ENCODE data around the gene HLX. TPM values are rescaled to one million over a fixed set of nuclear protein-coding genes. Genes with fewer than 3 reads are reported as not detected.

HLX gene
- total and polyA plus RNA-seq, 4 donors, result 3.0 to 8.3 (median 6.1) TPM

DNA sequence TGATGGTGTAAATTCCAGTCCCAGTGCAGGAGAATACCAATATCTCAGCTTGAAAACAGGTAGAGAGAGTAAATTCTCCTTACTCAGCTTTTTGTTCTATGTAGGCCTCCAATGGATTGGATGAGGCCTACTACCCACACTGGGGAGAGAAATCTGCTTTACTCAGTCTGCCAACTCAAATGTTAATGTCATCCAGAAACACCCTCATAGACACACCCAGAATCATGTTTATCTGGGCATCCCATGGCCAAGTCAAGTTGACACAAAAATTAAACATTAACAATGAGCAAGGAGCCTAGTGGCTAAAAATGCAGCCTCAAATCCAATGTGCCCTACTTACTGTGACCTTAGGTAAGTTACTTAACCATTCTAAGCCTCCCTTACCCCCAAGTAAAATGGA is 6.9 kb upstream of the HLX start (continued):
- TF ChIP-seq SP1 (IDR thresholded peaks at IDR 0.05) (peak; percentile 99), FOXA2 (IDR thresholded peaks at IDR 0.05) (peak; percentile 97)

DNA sequence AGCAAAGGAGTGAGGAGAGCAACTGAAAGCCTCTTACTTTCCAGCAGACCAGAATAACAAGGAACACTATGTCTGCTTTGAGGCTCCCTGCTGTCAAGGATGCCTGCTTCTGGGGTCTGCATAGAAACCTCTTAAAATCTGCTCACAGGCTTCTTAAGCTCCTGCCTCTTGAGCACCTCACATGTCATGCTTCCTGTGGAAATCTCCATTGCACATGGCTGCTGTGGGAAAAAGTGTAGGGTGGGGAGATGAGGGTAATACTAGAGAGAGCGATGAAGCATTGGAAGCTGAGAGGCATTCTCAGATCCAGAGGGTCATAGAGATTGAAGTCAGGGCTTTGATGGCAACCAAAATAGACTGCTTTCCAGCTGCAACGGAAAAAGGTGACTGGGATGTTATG is 6.2 kb upstream of the HLX start:
- DNase-seq (ENCODE audit: low spot score), result no peak
- H3K27me3 ChIP-seq (ENCODE audit: control insufficient read depth in 4 of 4, insufficient read depth in 4 of 4, low read length in 3 of 4), result no peaks in the 10 kb centered on the region
- TF ChIP-seq EGR1 (IDR thresholded peaks at IDR 0.05; ENCODE audit: low read depth in 2 of 2) (no peak), YY1 (IDR thresholded peaks at IDR 0.05) (no peak), JUND (IDR thresholded peaks at IDR 0.05) (no peak), GABPA (IDR thresholded peaks at IDR 0.05 in 1 of 2, conservative IDR thresholded peaks at IDR 0.05 in 1 of 2) (no peak), NR2F2 (IDR thresholded peaks at IDR 0.05) (no peak), FOXA2 (IDR thresholded peaks at IDR 0.05) (no peak), HNF4A (conservative IDR thresholded peaks at IDR 0.05) (no peak), TAF1 (conservative IDR thresholded peaks at IDR 0.05) (no peak), ZBTB33 (IDR thresholded peaks at IDR 0.05) (no peak)
- TF ChIP-seq, protein P1, sequence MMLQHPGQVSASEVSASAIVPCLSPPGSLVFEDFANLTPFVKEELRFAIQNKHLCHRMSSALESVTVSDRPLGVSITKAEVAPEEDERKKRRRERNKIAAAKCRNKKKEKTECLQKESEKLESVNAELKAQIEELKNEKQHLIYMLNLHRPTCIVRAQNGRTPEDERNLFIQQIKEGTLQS (IDR thresholded peaks at IDR 0.05), result no peak
- TF ChIP-seq, protein P2, sequence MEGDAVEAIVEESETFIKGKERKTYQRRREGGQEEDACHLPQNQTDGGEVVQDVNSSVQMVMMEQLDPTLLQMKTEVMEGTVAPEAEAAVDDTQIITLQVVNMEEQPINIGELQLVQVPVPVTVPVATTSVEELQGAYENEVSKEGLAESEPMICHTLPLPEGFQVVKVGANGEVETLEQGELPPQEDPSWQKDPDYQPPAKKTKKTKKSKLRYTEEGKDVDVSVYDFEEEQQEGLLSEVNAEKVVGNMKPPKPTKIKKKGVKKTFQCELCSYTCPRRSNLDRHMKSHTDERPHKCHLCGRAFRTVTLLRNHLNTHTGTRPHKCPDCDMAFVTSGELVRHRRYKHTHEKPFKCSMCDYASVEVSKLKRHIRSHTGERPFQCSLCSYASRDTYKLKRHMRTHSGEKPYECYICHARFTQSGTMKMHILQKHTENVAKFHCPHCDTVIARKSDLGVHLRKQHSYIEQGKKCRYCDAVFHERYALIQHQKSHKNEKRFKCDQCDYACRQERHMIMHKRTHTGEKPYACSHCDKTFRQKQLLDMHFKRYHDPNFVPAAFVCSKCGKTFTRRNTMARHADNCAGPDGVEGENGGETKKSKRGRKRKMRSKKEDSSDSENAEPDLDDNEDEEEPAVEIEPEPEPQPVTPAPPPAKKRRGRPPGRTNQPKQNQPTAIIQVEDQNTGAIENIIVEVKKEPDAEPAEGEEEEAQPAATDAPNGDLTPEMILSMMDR (IDR thresholded peaks at IDR 0.05; ENCODE audit: low read depth, low read length, missing input control), result no peak
- WGBS, result 90% methylated on average over 2 of the region's 2 CpGs
- H3K4me3 ChIP-seq (ENCODE audit: low read depth in 1 of 3, low read length in 3 of 3), result no peak overlapping the region
- peak overlapping the region; percentile 26 to 33 for H3K27ac ChIP-seq (ENCODE audit: low read depth in 1 of 2, low read length in 2 of 2)
- no peak overlapping the region for H3K9ac ChIP-seq (ENCODE audit: low read depth in 1 of 2, low read length in 2 of 2)
- no peaks in the 10 kb centered on the region for H3K36me3 ChIP-seq (ENCODE audit: control insufficient read depth in 4 of 4, insufficient read depth in 3 of 4, low read depth in 1 of 4, low read length in 3 of 4)
- H3K4me1 ChIP-seq (ENCODE audit: control insufficient read depth in 4 of 4, insufficient read depth in 4 of 4, low read length in 3 of 4), result peaks cover 0 to 60% (median 51%) of the 10 kb centered on the region in 4 donors
- no peaks in the 10 kb centered on the region for H3K9me3 ChIP-seq (ENCODE audit: control insufficient read depth in 4 of 4, low read length in 3 of 4)

DNA sequence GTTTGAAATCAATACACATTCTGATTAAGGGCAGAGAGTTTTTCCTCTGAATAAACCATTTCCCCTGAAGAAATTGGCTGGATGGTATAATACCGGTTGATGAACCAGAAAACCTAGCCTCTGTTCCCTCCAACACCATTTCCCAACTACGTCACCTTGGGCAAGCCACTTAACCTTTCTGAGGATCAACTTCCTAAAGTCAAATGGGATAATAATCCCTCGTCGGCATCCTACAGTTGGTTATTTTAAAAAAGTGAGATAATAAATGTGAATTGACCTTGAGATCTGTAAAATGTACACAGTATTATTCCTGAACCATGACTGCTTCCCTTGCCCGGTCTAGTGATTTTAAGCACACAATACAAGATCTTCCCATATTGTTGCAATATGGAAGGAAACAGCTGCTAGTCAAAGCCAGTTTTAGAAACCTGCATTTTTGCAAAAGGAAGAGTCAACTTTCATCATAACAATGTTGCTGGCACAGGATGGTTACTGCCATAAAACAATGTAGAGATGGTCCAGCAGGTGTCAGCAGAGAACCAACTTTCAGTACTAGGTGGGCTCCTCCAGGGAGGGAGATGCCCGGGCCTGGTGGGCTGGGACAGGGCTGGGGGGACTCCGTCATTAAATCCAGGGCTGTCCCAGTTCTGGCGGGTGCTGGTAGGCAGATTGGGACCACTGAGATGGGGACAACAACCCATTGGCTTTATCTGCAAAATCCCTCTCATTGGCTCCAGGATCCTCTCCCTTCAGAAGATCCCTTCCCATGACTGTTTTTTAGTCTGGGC is 5.2 kb upstream of the HLX start:
- Histone ChIP-seq H3K27ac (ENCODE audit: low read depth in 1 of 2, low read length in 2 of 2) (no peak overlapping the region), H3K9ac (ENCODE audit: low read depth in 1 of 2, low read length in 2 of 2) (no peak overlapping the region), H3K4me1 (ENCODE audit: control insufficient read depth in 4 of 4, insufficient read depth in 4 of 4, low read length in 3 of 4) (peaks cover 3 to 68% (median 57%) of the 10 kb centered on the region in 4 donors), H3K36me3 (ENCODE audit: control insufficient read depth in 4 of 4, insufficient read depth in 3 of 4, low read depth in 1 of 4, low read length in 3 of 4) (no peaks in the 10 kb centered on the region), H3K27me3 (ENCODE audit: control insufficient read depth in 4 of 4, insufficient read depth in 4 of 4, low read length in 3 of 4) (no peaks in the 10 kb centered on the region), H3K9me3 (ENCODE audit: control insufficient read depth in 4 of 4, low read length in 3 of 4) (no peaks in the 10 kb centered on the region), H3K4me3 (ENCODE audit: low read depth in 1 of 3, low read length in 3 of 3) (no peak overlapping the region)
- peak; percentile 53 for TF ChIP-seq NR2F2 (IDR thresholded peaks at IDR 0.05)
- peak; percentile 33 for TF ChIP-seq SP1 (IDR thresholded peaks at IDR 0.05)
- TF ChIP-seq RAD21 (IDR thresholded peaks at IDR 0.05), result peak; percentile 86 to 87
- TF ChIP-seq RXRA (IDR thresholded peaks at IDR 0.05), result no peak
- TF ChIP-seq YY1 (IDR thresholded peaks at IDR 0.05), result peak; percentile 25
- TF ChIP-seq, protein P2 (IDR thresholded peaks at IDR 0.05; ENCODE audit: low read depth, low read length, missing input control), result peak; percentile 64
- TF ChIP-seq JUND (IDR thresholded peaks at IDR 0.05), result no peak
- TF ChIP-seq HNF4A (conservative IDR thresholded peaks at IDR 0.05), result peak in 1 of 2 donors; percentile 11
- no peak for TF ChIP-seq ZBTB33 (IDR thresholded peaks at IDR 0.05)
- 29% methylated on average over 8 of the region's 8 CpGs for WGBS
- no peak for DNase-seq (ENCODE audit: low spot score)

Data from liver (tissue), 9 donors.